ENCODE data around the gene SLC35A5.
"Not testable (repeated sequence)": the region's sequence is repeated elsewhere in the genome, so short reads cannot be mapped to it uniquely, and the experiment has no call there.

SLC35A5 gene

GRCh38 chr3:112561734-112562529, at the start of gene SLC35A5, which contains the start of gene ATG3:
Gene SLC35A5, plus strand, starts transcription at chr3:112562045. Its CDS starts 1,359 bp downstream, at chr3:112563404.
Gene ATG3, minus strand, starts transcription at chr3:112561962. Its CDS starts 434 bp downstream, at chr3:112561528.
- DNase-seq = peak; percentile 98 to 99

GRCh38 chr3:112512320-112512719, 49.5 kb upstream of the SLC35A5 start:
- no peak for DNase-seq

- no peak for DNase-seq
These were observed 47.2 kb upstream of the SLC35A5 start for GRCh38 chr3:112514527-112515128.

GRCh38 chr3:112518970-112519369, 42.9 kb upstream of the SLC35A5 start:
- not testable (repeated sequence) for DNase-seq

- peak; percentile 2 to 59 for DNase-seq
These were observed 42.3 kb upstream of the SLC35A5 start for GRCh38 chr3:112519424-112520001.

- not testable (repeated sequence) for DNase-seq
These were observed 37.7 kb upstream of the SLC35A5 start for GRCh38 chr3:112524127-112524526.

GRCh38 chr3:112530573-112530972, 31.3 kb upstream of the SLC35A5 start:
- DNase-seq = no peak

- DNase-seq = peak in 1 of 2 experiments; percentile 26
These were observed 30.5 kb upstream of the SLC35A5 start for GRCh38 chr3:112531358-112531781.

- no peak for DNase-seq
These were observed 21.8 kb upstream of the SLC35A5 start for GRCh38 chr3:112539825-112540650.

GRCh38 chr3:112546216-112546759, 15.6 kb upstream of the SLC35A5 start:
- no peak for DNase-seq

GRCh38 chr3:112550859-112551258, 11.0 kb upstream of the SLC35A5 start:
- no peak for DNase-seq

GRCh38 chr3:112555535-112556170, 6.2 kb upstream of the SLC35A5 start:
- DNase-seq = no peak

GRCh38 chr3:112557976-112558375, 3.9 kb upstream of the SLC35A5 start:
- DNase-seq = no peak

GRCh38 chr3:112560307-112560706, 1.5 kb upstream of the SLC35A5 start:
- DNase-seq = no peak

- peak; percentile 73 to 74 for DNase-seq
These were observed 943 bp upstream of the SLC35A5 start for GRCh38 chr3:112560721-112561483.

GRCh38 chr3:112561484-112561733, 436 bp upstream of the SLC35A5 start:
- DNase-seq = no peak

- DNase-seq = not testable (repeated sequence)
These were observed 2.5 kb downstream of the SLC35A5 start for GRCh38 chr3:112564247-112564939.

GRCh38 chr3:112564940-112565305, 3.1 kb downstream of the SLC35A5 start:
- DNase-seq = no peak

- DNase-seq = no peak
These were observed 6.8 kb downstream of the SLC35A5 start for GRCh38 chr3:112568642-112569041.

- no peak for DNase-seq
These were observed 7.4 kb downstream of the SLC35A5 start for GRCh38 chr3:112569265-112569664.

- no peak for DNase-seq
These were observed 10.9 kb downstream of the SLC35A5 start for GRCh38 chr3:112572701-112573100.

All from NCI-H446 (cell line).